GM21423 (cell line): ENCODE data around the gene LAMB1.
"Not testable (repeated sequence)": the region's sequence is repeated elsewhere in the genome, so short reads cannot be mapped to it uniquely, and the experiment has no call there.

Experiments
- ATAC-seq: cut with Tn5 transposase; IDR thresholded peaks from one replicate; pipeline ENCODE4 v1.9.1; 2021; ENCODE audit warnings: mild to moderate bottlenecking, moderate library complexity; ENCODE audit not compliant: unreplicated experiment

Gene LAMB1

GRCh38 chr7:107973861-107974260 lies 29.1 kb downstream of the LAMB1 start:
- no peak for ATAC-seq

- ATAC-seq = no peak
Measured at GRCh38 chr7:107972941-107973376, 30.0 kb downstream of the LAMB1 start.

- no peak for ATAC-seq
Measured at GRCh38 chr7:107972075-107972482, 30.9 kb downstream of the LAMB1 start.

- ATAC-seq = no peak
Measured at GRCh38 chr7:107971613-107972012, 31.3 kb downstream of the LAMB1 start.

GRCh38 chr7:107971100-107971499 lies 31.9 kb downstream of the LAMB1 start:
- no peak for ATAC-seq

- no peak for ATAC-seq
Measured at GRCh38 chr7:107969856-107970255, 33.1 kb downstream of the LAMB1 start.

- no peak for ATAC-seq
Measured at GRCh38 chr7:107968449-107968848, 34.5 kb downstream of the LAMB1 start.

GRCh38 chr7:107967420-107967819 lies 35.5 kb downstream of the LAMB1 start:
- no peak for ATAC-seq

GRCh38 chr7:107966711-107967110 lies 36.2 kb downstream of the LAMB1 start:
- no peak for ATAC-seq

- no peak for ATAC-seq
Measured at GRCh38 chr7:107964510-107964909, 38.5 kb downstream of the LAMB1 start.

- no peak for ATAC-seq
Measured at GRCh38 chr7:107962817-107963216, 40.1 kb downstream of the LAMB1 start.

- ATAC-seq = no peak
Measured at GRCh38 chr7:107961405-107961804, 41.6 kb downstream of the LAMB1 start.

GRCh38 chr7:107960272-107960671 lies 42.7 kb downstream of the LAMB1 start:
- ATAC-seq = no peak

GRCh38 chr7:107959527-107959898 lies 43.4 kb downstream of the LAMB1 start:
- ATAC-seq = no peak

- ATAC-seq = no peak
Measured at GRCh38 chr7:107958764-107959526, 44.0 kb downstream of the LAMB1 start.

- no peak for ATAC-seq
Measured at GRCh38 chr7:107957436-107957835, 45.5 kb downstream of the LAMB1 start.

- not testable (repeated sequence) for ATAC-seq
Measured at GRCh38 chr7:107956950-107957349, 46.0 kb downstream of the LAMB1 start.

GRCh38 chr7:107955394-107955793 lies 47.6 kb downstream of the LAMB1 start:
- no peak for ATAC-seq

- ATAC-seq = no peak
Measured at GRCh38 chr7:107953924-107954303, 49.0 kb downstream of the LAMB1 start.

GRCh38 chr7:107953265-107953923 lies 49.6 kb downstream of the LAMB1 start:
- no peak for ATAC-seq

- no peak for ATAC-seq
Measured at GRCh38 chr7:107951896-107952295, 51.1 kb downstream of the LAMB1 start.

GRCh38 chr7:107951172-107951787 lies 51.7 kb downstream of the LAMB1 start:
- ATAC-seq = no peak
